ENCODE measurements around the gene S100A1. TPM values are rescaled to one million over a fixed set of nuclear protein-coding genes. Genes with fewer than 3 reads are reported as not detected.

S100A1 gene
- total and polyA plus RNA-seq, 2 of the 13 experiments (the other 11 are each of a cell fraction or from before 2014, with no cell fraction given) = 120 to 251 TPM

GRCh38 chr1:153611356-153611755 lies 16.9 kb upstream of the S100A1 start:
- H3K9ac ChIP-seq (ENCODE audit: insufficient read depth, low read depth, low read length) = peak overlapping the region; percentile 80
- ChIA-PET POLR2A (interaction anchor here (0.6 to 12.2 kb wide), 6 partner anchors 14 to 66 kb away, joined by 3 to 390 read pairs (median 3); partner anchors contain the start of genes CHTOP, S100A1 and S100A13), CTCF (ENCODE audit: low intra/inter-chr PET ratio, low total read pairs) (no interaction called here)
- intact Hi-C loops (cut with micrococcal nuclease; ENCODE audit: unreplicated experiment) (no loop called here), in situ Hi-C loops (cut with HindIII; ENCODE audit: extremely low pct_ligation_motif_present, low pct_unique_long_range_greater_than_20kb) (no loop called here)
- BruUV-seq (replicated peaks) = no TSS peak
- no peaks in the 10 kb centered on the region for H4K20me1 ChIP-seq (ENCODE audit: insufficient read depth, low read length)
- peak overlapping the region; percentile 84 for H3K4me2 ChIP-seq (ENCODE audit: low read depth, low read length)
- TF ChIP-seq, protein P1, sequence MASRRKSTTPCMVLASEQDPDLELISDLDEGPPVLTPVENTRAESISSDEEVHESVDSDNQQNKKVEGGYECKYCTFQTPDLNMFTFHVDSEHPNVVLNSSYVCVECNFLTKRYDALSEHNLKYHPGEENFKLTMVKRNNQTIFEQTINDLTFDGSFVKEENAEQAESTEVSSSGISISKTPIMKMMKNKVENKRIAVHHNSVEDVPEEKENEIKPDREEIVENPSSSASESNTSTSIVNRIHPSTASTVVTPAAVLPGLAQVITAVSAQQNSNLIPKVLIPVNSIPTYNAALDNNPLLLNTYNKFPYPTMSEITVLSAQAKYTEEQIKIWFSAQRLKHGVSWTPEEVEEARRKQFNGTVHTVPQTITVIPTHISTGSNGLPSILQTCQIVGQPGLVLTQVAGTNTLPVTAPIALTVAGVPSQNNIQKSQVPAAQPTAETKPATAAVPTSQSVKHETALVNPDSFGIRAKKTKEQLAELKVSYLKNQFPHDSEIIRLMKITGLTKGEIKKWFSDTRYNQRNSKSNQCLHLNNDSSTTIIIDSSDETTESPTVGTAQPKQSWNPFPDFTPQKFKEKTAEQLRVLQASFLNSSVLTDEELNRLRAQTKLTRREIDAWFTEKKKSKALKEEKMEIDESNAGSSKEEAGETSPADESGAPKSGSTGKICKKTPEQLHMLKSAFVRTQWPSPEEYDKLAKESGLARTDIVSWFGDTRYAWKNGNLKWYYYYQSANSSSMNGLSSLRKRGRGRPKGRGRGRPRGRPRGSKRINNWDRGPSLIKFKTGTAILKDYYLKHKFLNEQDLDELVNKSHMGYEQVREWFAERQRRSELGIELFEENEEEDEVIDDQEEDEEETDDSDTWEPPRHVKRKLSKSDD (CRISPR knock-in tag; IDR thresholded peaks at IDR 0.05; ENCODE audit: low read depth) = no peak
- peak; percentile 52; the same call in 1 of the 2 replicates for TF ChIP-seq ZNF24 (IDR thresholded peaks at IDR 0.05)
- H3K36me3 ChIP-seq (replicated peaks in 1 of 2; ENCODE audit: control insufficient read depth in 1 of 2, insufficient read depth in 2 of 2, low read length in 2 of 2) = no peaks in the 10 kb centered on the region; a peak in 1 of 5 replicates
- H3K9me3 ChIP-seq (ENCODE audit: low read length) = no peaks in the 10 kb centered on the region
- ATAC-seq (no peak), DNase-seq (ENCODE audit: low spot score) (no peak), FAIRE-seq (no peak)
- peaks cover 85% of the 10 kb centered on the region for H3K4me1 ChIP-seq (ENCODE audit: insufficient read depth, low read length)
- peak overlapping the region in 1 of 3 experiments; percentile 76; a peak in 2 of 6 replicates for H3K4me3 ChIP-seq (replicated peaks in 1 of 3; ENCODE audit: insufficient read depth in 1 of 3, low read depth in 2 of 3, low read length in 3 of 3)
- no peak overlapping the region for H2AFZ ChIP-seq (ENCODE audit: low read length)
- H3K27ac ChIP-seq (ENCODE audit: extremely low read length, insufficient read depth, low read length) = no peak overlapping the region
- H3K79me2 ChIP-seq (ENCODE audit: insufficient read depth, low read length) = peaks cover 13% of the 10 kb centered on the region
- WGBS (ENCODE audit: low lambda C conversion rate) = 89% methylated on average over 1 of the region's 1 CpG
- no peaks in the 10 kb centered on the region; a peak in 1 of 5 replicates for H3K27me3 ChIP-seq (ENCODE audit: control insufficient read depth in 1 of 2, insufficient read depth in 2 of 2, low read length in 2 of 2)

GRCh38 chr1:153612111-153612754 lies 16.0 kb upstream of the S100A1 start:
- in situ Hi-C loops (cut with HindIII; ENCODE audit: extremely low pct_ligation_motif_present, low pct_unique_long_range_greater_than_20kb) = no loop called here
- H3K9me3 ChIP-seq (ENCODE audit: low read length) = no peaks in the 10 kb centered on the region
- H3K27me3 ChIP-seq (ENCODE audit: control insufficient read depth in 1 of 2, insufficient read depth in 2 of 2, low read length in 2 of 2) = no peaks in the 10 kb centered on the region; a peak in 1 of 5 replicates
- H3K27ac ChIP-seq (ENCODE audit: extremely low read length, insufficient read depth, low read length) = peak overlapping the region; percentile 66
- BruUV-seq (replicated peaks) = no TSS peak
- WGBS (ENCODE audit: low lambda C conversion rate) = 3% methylated on average over 9 of the region's 11 CpGs
- H3K4me3 ChIP-seq (replicated peaks in 1 of 3; ENCODE audit: insufficient read depth in 1 of 3, low read depth in 2 of 3, low read length in 3 of 3) = peak overlapping the region; percentile 60 to 76 (median 71)
- peak; percentile 0; the same call in 1 of the 3 replicates for ATAC-seq
- no peaks in the 10 kb centered on the region for H3K36me3 ChIP-seq (replicated peaks in 1 of 2; ENCODE audit: control insufficient read depth in 1 of 2, insufficient read depth in 2 of 2, low read length in 2 of 2)
- H4K20me1 ChIP-seq (ENCODE audit: insufficient read depth, low read length) = no peaks in the 10 kb centered on the region
- H3K79me2 ChIP-seq (ENCODE audit: insufficient read depth, low read length) = peaks cover 13% of the 10 kb centered on the region
- no peak overlapping the region for H2AFZ ChIP-seq (ENCODE audit: low read length)
- FAIRE-seq = no peak
- peaks cover 91% of the 10 kb centered on the region for H3K4me1 ChIP-seq (ENCODE audit: insufficient read depth, low read length)
- H3K4me2 ChIP-seq (ENCODE audit: low read depth, low read length) = peak overlapping the region; percentile 84
- DNase-seq (ENCODE audit: low spot score) = no peak
- CTCF ChIA-PET (ENCODE audit: low intra/inter-chr PET ratio, low total read pairs) = no interaction called here
- POLR2A ChIA-PET = interaction anchor here (1.0 to 12.2 kb wide), 15 partner anchors 9 to 163 kb away, joined by 3 to 390 read pairs (median 4); partner anchors contain the start of genes CHTOP, S100A1, S100A13 and SLC27A3
- intact Hi-C loops (cut with micrococcal nuclease; ENCODE audit: unreplicated experiment) = no loop called here
- H3K9ac ChIP-seq (ENCODE audit: insufficient read depth, low read depth, low read length) = peak overlapping the region; percentile 80
- TF ChIP-seq SMAD1 (CRISPR knock-in tag; IDR thresholded peaks at IDR 0.05; ENCODE audit: borderline replicate concordance, low read depth) (0 out of 2 replicates have a peak, but pooled peaks have one; percentile 11), PRMT3 (CRISPR knock-in tag; IDR thresholded peaks at IDR 0.05; ENCODE audit: borderline replicate concordance, low read depth) (no peak), ZNF891 (CRISPR knock-in tag; IDR thresholded peaks at IDR 0.05) (peak; percentile 23; the same call in 1 of the 2 replicates), ETV6 (CRISPR knock-in tag; conservative IDR thresholded peaks at IDR 0.05) (no peak), MEIS2 (CRISPR knock-in tag; IDR thresholded peaks at IDR 0.05) (no peak), RFXAP (CRISPR knock-in tag; IDR thresholded peaks at IDR 0.05; ENCODE audit: borderline replicate concordance) (0 out of 2 replicates have a peak, but pooled peaks have one; percentile 33), FOSL1 (CRISPR knock-in tag; IDR thresholded peaks at IDR 0.05; ENCODE audit: borderline replicate concordance) (no peak), ARID5B (CRISPR knock-in tag; IDR thresholded peaks at IDR 0.05) (no peak)
